Measurements from ENCODE around the gene MRPS22. TPM values are rescaled to one million over a fixed set of nuclear protein-coding genes. Genes with fewer than 3 reads are reported as not detected.

The MRPS22 gene
- total and polyA plus RNA-seq, 2 donors from 2014 or later = 36.7 to 58.7 TPM

GRCh38 chr3:139317215-139317614 is 26.6 kb upstream of the MRPS22 start:
- DNase-seq (no peak), FAIRE-seq (no peak)
- intact Hi-C loops (cut with DNase I) = no loop called here
- H3K36me3 ChIP-seq (ENCODE audit: control insufficient read depth in 2 of 3, insufficient read depth in 3 of 3, low read length in 3 of 3) = no peaks in the 10 kb centered on the region
- H3K4me3 ChIP-seq (ENCODE audit: low read length in 3 of 3) = no peak overlapping the region
- H3K4me1 ChIP-seq (ENCODE audit: control insufficient read depth in 2 of 3, insufficient read depth in 2 of 3, low read depth in 1 of 3, low read length in 3 of 3) = no peaks in the 10 kb centered on the region
- H3K9me3 ChIP-seq (ENCODE audit: control insufficient read depth in 2 of 3, insufficient read depth in 1 of 3, low read length in 3 of 3) = no peaks in the 10 kb centered on the region
- no peak overlapping the region for H3K9ac ChIP-seq (ENCODE audit: low read length in 3 of 3)
- H3K27me3 ChIP-seq (ENCODE audit: control insufficient read depth, insufficient read depth, low read length) = no peaks in the 10 kb centered on the region
- TF ChIP-seq CTCF (IDR thresholded peaks at IDR 0.05; ENCODE audit: borderline replicate concordance, extremely low read depth, insufficient read depth) = no peak
- H3K27ac ChIP-seq (ENCODE audit: low read depth in 2 of 2, low read length in 2 of 2) = no peak overlapping the region

GRCh38 chr3:139317660-139318430 is 26.0 kb upstream of the MRPS22 start:
- Histone ChIP-seq H3K4me3 (ENCODE audit: low read length in 3 of 3) (no peak overlapping the region), H3K9ac (ENCODE audit: low read length in 3 of 3) (no peak overlapping the region), H3K4me1 (ENCODE audit: control insufficient read depth in 2 of 3, insufficient read depth in 2 of 3, low read depth in 1 of 3, low read length in 3 of 3) (no peaks in the 10 kb centered on the region), H3K9me3 (ENCODE audit: control insufficient read depth in 2 of 3, insufficient read depth in 1 of 3, low read length in 3 of 3) (no peaks in the 10 kb centered on the region), H3K27me3 (ENCODE audit: control insufficient read depth, insufficient read depth, low read length) (no peaks in the 10 kb centered on the region), H3K27ac (ENCODE audit: low read depth in 2 of 2, low read length in 2 of 2) (no peak overlapping the region), H3K36me3 (ENCODE audit: control insufficient read depth in 2 of 3, insufficient read depth in 3 of 3, low read length in 3 of 3) (no peaks in the 10 kb centered on the region)
- DNase-seq (no peak), FAIRE-seq (no peak)
- no peak for TF ChIP-seq CTCF (IDR thresholded peaks at IDR 0.05; ENCODE audit: borderline replicate concordance, extremely low read depth, insufficient read depth)
- intact Hi-C loops (cut with DNase I) = no loop called here

- FAIRE-seq (no peak), DNase-seq (peak in 3 of 5 donors; percentile 20 to 51 (median 26))
- H3K9ac ChIP-seq (ENCODE audit: low read length in 3 of 3) = no peak overlapping the region
- no peak for TF ChIP-seq CTCF (IDR thresholded peaks at IDR 0.05; ENCODE audit: borderline replicate concordance, extremely low read depth, insufficient read depth)
- no peak overlapping the region for H3K27ac ChIP-seq (ENCODE audit: low read depth in 2 of 2, low read length in 2 of 2)
- H3K9me3 ChIP-seq (ENCODE audit: control insufficient read depth in 2 of 3, insufficient read depth in 1 of 3, low read length in 3 of 3) = no peaks in the 10 kb centered on the region
- no peaks in the 10 kb centered on the region for H3K27me3 ChIP-seq (ENCODE audit: control insufficient read depth, insufficient read depth, low read length)
- H3K4me3 ChIP-seq (ENCODE audit: low read length in 3 of 3) = no peak overlapping the region
- H3K36me3 ChIP-seq (ENCODE audit: control insufficient read depth in 2 of 3, insufficient read depth in 3 of 3, low read length in 3 of 3) = no peaks in the 10 kb centered on the region
- H3K4me1 ChIP-seq (ENCODE audit: control insufficient read depth in 2 of 3, insufficient read depth in 2 of 3, low read depth in 1 of 3, low read length in 3 of 3) = no peaks in the 10 kb centered on the region
- intact Hi-C loops (cut with DNase I) = no loop called here
Measured at GRCh38 chr3:139318431-139318816, 25.4 kb upstream of the MRPS22 start.
